Brain microvascular endothelial cell (primary cell): ENCODE data around the gene SLC35B1.

ENCODE experiments used
- DNase-seq: peaks from one replicate; pipeline ENCODE4 v3.0.0-alpha.2; 2020
- H3K27ac ChIP-seq: fragments of 250-450 bp; sonication (Bioruptor Pico); 2 replicates; pipeline ENCODE4 v1.5.1; 2020; ENCODE audit warnings: mild to moderate bottlenecking, moderate library complexity
- H3K27me3 ChIP-seq: fragments of 250-450 bp; sonication (Bioruptor Pico); replicated peaks from 2 replicates; pipeline ENCODE4 v1.5.1; 2020; ENCODE audit warnings: mild to moderate bottlenecking
- H3K36me3 ChIP-seq: fragments of 250-450 bp; sonication (Bioruptor Pico); replicated peaks from 2 replicates; pipeline ENCODE4 v1.5.1; 2020; ENCODE audit warnings: mild to moderate bottlenecking
- H3K4me3 ChIP-seq: 2 replicates; pipeline ENCODE4 v1.5.1; 2011; ENCODE audit warnings: low read depth, mild to moderate bottlenecking, control low read depth, low read length, moderate library complexity
- in situ Hi-C: cut with HindIII; loops from 2 replicates; pipeline ENCODE4 v1.10.0; 2017; ENCODE audit warnings: low sequenced_read_pairs, low pct_ligation_motif_present
- TF ChIP-seq, protein P1 (sequence below): IDR thresholded peaks from 2 replicates; pipeline ENCODE4 v1.5.1; 2011; ENCODE audit warnings: low read depth, mild to moderate bottlenecking, moderate library complexity, low read length, control low read depth, inconsistent platforms; ENCODE audit errors: missing control alignments

SLC35B1 gene

DNA sequence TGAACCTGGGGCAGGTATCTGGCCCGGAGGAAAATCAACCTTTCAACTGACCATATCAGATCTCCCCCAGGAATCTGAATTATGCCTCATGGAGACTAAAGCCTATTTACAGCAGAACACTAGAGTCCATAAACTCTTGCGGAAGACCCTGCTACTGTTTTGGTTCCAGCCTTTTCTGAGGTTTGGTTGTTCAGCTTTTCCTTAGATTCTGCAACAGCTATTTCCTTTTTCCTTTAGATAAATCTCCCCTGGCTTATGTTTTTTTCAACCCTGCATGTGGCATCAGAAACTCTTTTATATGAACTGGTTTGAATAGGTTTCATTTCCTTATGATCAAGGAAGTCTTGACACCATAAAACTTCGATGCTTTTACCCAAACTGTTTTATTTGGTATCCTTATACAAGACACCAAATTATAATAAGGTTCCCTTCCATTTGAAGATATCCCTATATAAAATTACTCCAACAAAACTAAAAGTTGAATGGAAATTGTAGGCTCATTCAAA, 43.0 kb downstream of the SLC35B1 start:
- TF ChIP-seq, protein P1, sequence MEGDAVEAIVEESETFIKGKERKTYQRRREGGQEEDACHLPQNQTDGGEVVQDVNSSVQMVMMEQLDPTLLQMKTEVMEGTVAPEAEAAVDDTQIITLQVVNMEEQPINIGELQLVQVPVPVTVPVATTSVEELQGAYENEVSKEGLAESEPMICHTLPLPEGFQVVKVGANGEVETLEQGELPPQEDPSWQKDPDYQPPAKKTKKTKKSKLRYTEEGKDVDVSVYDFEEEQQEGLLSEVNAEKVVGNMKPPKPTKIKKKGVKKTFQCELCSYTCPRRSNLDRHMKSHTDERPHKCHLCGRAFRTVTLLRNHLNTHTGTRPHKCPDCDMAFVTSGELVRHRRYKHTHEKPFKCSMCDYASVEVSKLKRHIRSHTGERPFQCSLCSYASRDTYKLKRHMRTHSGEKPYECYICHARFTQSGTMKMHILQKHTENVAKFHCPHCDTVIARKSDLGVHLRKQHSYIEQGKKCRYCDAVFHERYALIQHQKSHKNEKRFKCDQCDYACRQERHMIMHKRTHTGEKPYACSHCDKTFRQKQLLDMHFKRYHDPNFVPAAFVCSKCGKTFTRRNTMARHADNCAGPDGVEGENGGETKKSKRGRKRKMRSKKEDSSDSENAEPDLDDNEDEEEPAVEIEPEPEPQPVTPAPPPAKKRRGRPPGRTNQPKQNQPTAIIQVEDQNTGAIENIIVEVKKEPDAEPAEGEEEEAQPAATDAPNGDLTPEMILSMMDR: no peak

GRCh38 chr17:49659661-49660382, 47.9 kb downstream of the SLC35B1 start:
- Histone ChIP-seq H3K27me3 (no peaks in the 10 kb centered on the region), H3K36me3 (no peaks in the 10 kb centered on the region), H3K4me3 (no peak overlapping the region), H3K27ac (no peak overlapping the region)
- TF ChIP-seq, protein P1: no peak
- in situ Hi-C loops: no loop called here
- no peak for DNase-seq

More for the DNA sequence above, 43.0 kb downstream of the SLC35B1 start:
- in situ Hi-C loops: no loop called here
- Histone ChIP-seq H3K27me3 (no peaks in the 10 kb centered on the region), H3K4me3 (no peak overlapping the region), H3K27ac (no peak overlapping the region), H3K36me3 (no peaks in the 10 kb centered on the region)
- no peak for DNase-seq

- Histone ChIP-seq H3K27me3 (no peaks in the 10 kb centered on the region), H3K36me3 (no peaks in the 10 kb centered on the region), H3K27ac (no peak overlapping the region), H3K4me3 (no peak overlapping the region)
- TF ChIP-seq, protein P1: no peak
- in situ Hi-C loops: no loop called here
- DNase-seq: no peak
These were observed 51.5 kb downstream of the SLC35B1 start for GRCh38 chr17:49656247-49656646.
